ENCODE results near the gene PTRHD1.

The PTRHD1 gene

DNA sequence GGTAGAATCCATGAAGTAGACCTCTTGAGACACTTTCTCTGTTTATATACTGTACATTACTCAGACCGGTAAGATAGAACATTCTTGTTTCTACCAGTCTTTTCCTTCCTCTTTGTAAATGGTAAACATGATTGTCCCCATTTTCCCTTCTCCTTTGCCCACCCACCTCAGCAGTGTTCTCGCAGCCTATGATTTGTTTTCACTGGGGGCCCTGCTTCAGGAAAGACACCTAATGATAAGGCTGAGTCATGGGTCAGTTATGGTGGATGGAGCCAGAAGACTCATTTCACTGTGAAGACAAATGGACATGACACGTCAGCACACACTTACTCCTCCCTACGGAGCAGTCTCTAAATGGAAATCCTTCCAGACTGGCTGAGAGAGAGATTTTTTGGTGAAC lies 23.7 kb upstream of the PTRHD1 start:
- no peak overlapping the region for H3K23ac ChIP-seq (ENCODE audit: low read length)
- no peak overlapping the region for H3K4me2 ChIP-seq (ENCODE audit: low read length)
- no peak overlapping the region for H4K5ac ChIP-seq (ENCODE audit: low read length)
- no peak overlapping the region for H2BK15ac ChIP-seq (replicated peaks; ENCODE audit: low read depth)
- H3K79me1 ChIP-seq (ENCODE audit: low read length) = peaks cover 17% of the 10 kb centered on the region
- no peak overlapping the region for H4K8ac ChIP-seq (ENCODE audit: low read depth, low read length)
- no peak overlapping the region for H3K4me3 ChIP-seq (ENCODE audit: low read length)
- H3K4ac ChIP-seq (ENCODE audit: low read depth, low read length) = no peak overlapping the region
- H2BK120ac ChIP-seq (ENCODE audit: low read depth, low read length) = no peak overlapping the region
- no peak overlapping the region for H3K18ac ChIP-seq (ENCODE audit: low read length)
- no peak overlapping the region for H3K27ac ChIP-seq (ENCODE audit: low read depth, low read length)
- DNase-seq = no peak
- H2BK5ac ChIP-seq (ENCODE audit: low read length) = no peak overlapping the region
- peaks cover 4% of the 10 kb centered on the region for H3K4me1 ChIP-seq (ENCODE audit: control insufficient read depth, low read depth, low read length)
- H2AK5ac ChIP-seq (ENCODE audit: low read length) = no peak overlapping the region
- no peaks in the 10 kb centered on the region for H3K27me3 ChIP-seq (ENCODE audit: insufficient read depth, low read length, poor library complexity)
- no CpG with 5 or more reads among the region's 4 CpGs for WGBS (ENCODE audit: extremely low coverage, insufficient coverage, low lambda C conversion rate)
- H3K36me3 ChIP-seq (ENCODE audit: control insufficient read depth, insufficient read depth, low read length) = peaks cover 17% of the 10 kb centered on the region
- H3K9ac ChIP-seq (ENCODE audit: low read length) = no peak overlapping the region
- H3K79me2 ChIP-seq (ENCODE audit: control insufficient read depth, insufficient read depth, low read length) = peaks cover 14% of the 10 kb centered on the region
- H3K56ac ChIP-seq (ENCODE audit: low read length) = no peak overlapping the region

GRCh38 chr2:24816404-24816803 lies 23.2 kb upstream of the PTRHD1 start:
- Histone ChIP-seq H3K4me1 (ENCODE audit: control insufficient read depth, low read depth, low read length) (peaks cover 4% of the 10 kb centered on the region), H2BK15ac (replicated peaks; ENCODE audit: low read depth) (no peak overlapping the region), H3K56ac (ENCODE audit: low read length) (no peak overlapping the region), H3K18ac (ENCODE audit: low read length) (no peak overlapping the region), H3K79me2 (ENCODE audit: control insufficient read depth, insufficient read depth, low read length) (peaks cover 16% of the 10 kb centered on the region), H3K27ac (ENCODE audit: low read depth, low read length) (no peak overlapping the region), H4K5ac (ENCODE audit: low read length) (no peak overlapping the region), H3K27me3 (ENCODE audit: insufficient read depth, low read length, poor library complexity) (no peaks in the 10 kb centered on the region), H3K4ac (ENCODE audit: low read depth, low read length) (no peak overlapping the region), H2AK5ac (ENCODE audit: low read length) (no peak overlapping the region), H3K23ac (ENCODE audit: low read length) (no peak overlapping the region), H2BK120ac (ENCODE audit: low read depth, low read length) (no peak overlapping the region), H2BK5ac (ENCODE audit: low read length) (no peak overlapping the region), H4K8ac (ENCODE audit: low read depth, low read length) (no peak overlapping the region), H3K4me3 (ENCODE audit: low read length) (no peak overlapping the region), H3K4me2 (ENCODE audit: low read length) (no peak overlapping the region), H3K79me1 (ENCODE audit: low read length) (peaks cover 17% of the 10 kb centered on the region), H3K9ac (ENCODE audit: low read length) (no peak overlapping the region), H3K36me3 (ENCODE audit: control insufficient read depth, insufficient read depth, low read length) (peaks cover 17% of the 10 kb centered on the region)
- no CpG with 5 or more reads among the region's 6 CpGs for WGBS (ENCODE audit: extremely low coverage, insufficient coverage, low lambda C conversion rate)
- no peak for DNase-seq

DNA sequence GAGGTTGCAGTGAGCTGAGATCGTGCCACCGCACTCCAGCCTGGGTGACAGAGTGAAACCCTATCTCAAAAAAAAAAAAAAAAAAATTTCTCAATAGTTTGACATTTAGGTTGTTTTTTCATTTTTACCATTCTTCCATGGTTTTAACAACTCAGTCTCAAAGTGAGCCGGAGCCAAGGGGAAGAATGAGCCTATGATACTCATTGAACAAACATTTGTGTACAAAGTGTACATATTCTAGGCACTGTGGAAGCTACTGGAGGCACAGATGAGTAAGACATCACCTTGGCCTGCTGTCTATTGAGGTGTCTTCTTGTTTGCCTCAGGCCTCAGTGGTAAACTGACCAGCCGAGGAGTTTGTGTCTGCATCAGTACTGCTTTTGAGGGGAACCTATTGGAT lies 22.0 kb upstream of the PTRHD1 start:
- no peak overlapping the region for H2BK5ac ChIP-seq (ENCODE audit: low read length)
- H3K56ac ChIP-seq (ENCODE audit: low read length) = no peak overlapping the region
- H3K79me2 ChIP-seq (ENCODE audit: control insufficient read depth, insufficient read depth, low read length) = peaks cover 16% of the 10 kb centered on the region
- H3K36me3 ChIP-seq (ENCODE audit: control insufficient read depth, insufficient read depth, low read length) = peaks cover 13% of the 10 kb centered on the region
- no peak overlapping the region for H3K4me2 ChIP-seq (ENCODE audit: low read length)
- H2AK5ac ChIP-seq (ENCODE audit: low read length) = no peak overlapping the region
- H3K27ac ChIP-seq (ENCODE audit: low read depth, low read length) = no peak overlapping the region
- no peak overlapping the region for H2BK120ac ChIP-seq (ENCODE audit: low read depth, low read length)
- H3K79me1 ChIP-seq (ENCODE audit: low read length) = peaks cover 17% of the 10 kb centered on the region
- no peak overlapping the region for H4K5ac ChIP-seq (ENCODE audit: low read length)
- H3K4me1 ChIP-seq (ENCODE audit: control insufficient read depth, low read depth, low read length) = no peaks in the 10 kb centered on the region
- WGBS (ENCODE audit: extremely low coverage, insufficient coverage, low lambda C conversion rate) = no CpG with 5 or more reads among the region's 4 CpGs
- no peak for DNase-seq
- no peak overlapping the region for H3K23ac ChIP-seq (ENCODE audit: low read length)
- no peaks in the 10 kb centered on the region for H3K27me3 ChIP-seq (ENCODE audit: insufficient read depth, low read length, poor library complexity)
- H2BK15ac ChIP-seq (replicated peaks; ENCODE audit: low read depth) = no peak overlapping the region
- H4K8ac ChIP-seq (ENCODE audit: low read depth, low read length) = no peak overlapping the region
- no peak overlapping the region for H3K4me3 ChIP-seq (ENCODE audit: low read length)
- no peak overlapping the region for H3K9ac ChIP-seq (ENCODE audit: low read length)
- no peak overlapping the region for H3K4ac ChIP-seq (ENCODE audit: low read depth, low read length)
- no peak overlapping the region for H3K18ac ChIP-seq (ENCODE audit: low read length)

- WGBS (ENCODE audit: extremely low coverage, insufficient coverage, low lambda C conversion rate) = no CpG with 5 or more reads among the region's 4 CpGs
- Histone ChIP-seq H4K8ac (ENCODE audit: low read depth, low read length) (no peak overlapping the region), H3K79me2 (ENCODE audit: control insufficient read depth, insufficient read depth, low read length) (peaks cover 19% of the 10 kb centered on the region), H3K4me3 (ENCODE audit: low read length) (no peak overlapping the region), H3K4ac (ENCODE audit: low read depth, low read length) (no peak overlapping the region), H2BK5ac (ENCODE audit: low read length) (no peak overlapping the region), H3K79me1 (ENCODE audit: low read length) (peaks cover 17% of the 10 kb centered on the region), H3K36me3 (ENCODE audit: control insufficient read depth, insufficient read depth, low read length) (peaks cover 10% of the 10 kb centered on the region), H3K23ac (ENCODE audit: low read length) (no peak overlapping the region), H3K9ac (ENCODE audit: low read length) (no peak overlapping the region), H2AK5ac (ENCODE audit: low read length) (no peak overlapping the region), H3K18ac (ENCODE audit: low read length) (no peak overlapping the region), H3K27ac (ENCODE audit: low read depth, low read length) (no peak overlapping the region), H3K27me3 (ENCODE audit: insufficient read depth, low read length, poor library complexity) (no peaks in the 10 kb centered on the region), H3K4me1 (ENCODE audit: control insufficient read depth, low read depth, low read length) (no peaks in the 10 kb centered on the region), H2BK120ac (ENCODE audit: low read depth, low read length) (no peak overlapping the region), H3K4me2 (ENCODE audit: low read length) (no peak overlapping the region), H4K5ac (ENCODE audit: low read length) (no peak overlapping the region), H2BK15ac (replicated peaks; ENCODE audit: low read depth) (no peak overlapping the region), H3K56ac (ENCODE audit: low read length) (no peak overlapping the region)
- DNase-seq = no peak
These were observed 21.3 kb upstream of the PTRHD1 start for GRCh38 chr2:24814516-24814915.

- no CpG with 5 or more reads among the region's 4 CpGs for WGBS (ENCODE audit: extremely low coverage, insufficient coverage, low lambda C conversion rate)
- H3K36me3 ChIP-seq (ENCODE audit: control insufficient read depth, insufficient read depth, low read length) = peaks cover 9% of the 10 kb centered on the region
These were observed 20.5 kb upstream of the PTRHD1 start for GRCh38 chr2:24813691-24814137.

GRCh38 chr2:24809316-24810007 lies 16.3 kb upstream of the PTRHD1 start:
- Histone ChIP-seq H2BK120ac (ENCODE audit: low read depth, low read length) (no peak overlapping the region), H3K4me3 (ENCODE audit: low read length) (no peak overlapping the region), H4K8ac (ENCODE audit: low read depth, low read length) (no peak overlapping the region), H4K5ac (ENCODE audit: low read length) (no peak overlapping the region), H3K9ac (ENCODE audit: low read length) (no peak overlapping the region), H3K23ac (ENCODE audit: low read length) (no peak overlapping the region), H3K36me3 (ENCODE audit: control insufficient read depth, insufficient read depth, low read length) (peaks cover 9% of the 10 kb centered on the region), H3K56ac (ENCODE audit: low read length) (no peak overlapping the region), H3K18ac (ENCODE audit: low read length) (no peak overlapping the region), H2BK5ac (ENCODE audit: low read length) (no peak overlapping the region), H3K4me2 (ENCODE audit: low read length) (no peak overlapping the region), H3K27me3 (ENCODE audit: insufficient read depth, low read length, poor library complexity) (no peaks in the 10 kb centered on the region), H3K4ac (ENCODE audit: low read depth, low read length) (no peak overlapping the region), H3K4me1 (ENCODE audit: control insufficient read depth, low read depth, low read length) (no peaks in the 10 kb centered on the region), H3K27ac (ENCODE audit: low read depth, low read length) (no peak overlapping the region), H3K79me2 (ENCODE audit: control insufficient read depth, insufficient read depth, low read length) (peaks cover 31% of the 10 kb centered on the region), H3K79me1 (ENCODE audit: low read length) (peaks cover 15% of the 10 kb centered on the region), H2AK5ac (ENCODE audit: low read length) (no peak overlapping the region), H2BK15ac (replicated peaks; ENCODE audit: low read depth) (no peak overlapping the region)
- DNase-seq = no peak
- no CpG with 5 or more reads among the region's 4 CpGs for WGBS (ENCODE audit: extremely low coverage, insufficient coverage, low lambda C conversion rate)

More at GRCh38 chr2:24813691-24814137, 20.5 kb upstream of the PTRHD1 start:
- Histone ChIP-seq H3K4me1 (ENCODE audit: control insufficient read depth, low read depth, low read length) (no peaks in the 10 kb centered on the region), H3K18ac (ENCODE audit: low read length) (no peak overlapping the region), H3K9ac (ENCODE audit: low read length) (no peak overlapping the region), H3K4ac (ENCODE audit: low read depth, low read length) (no peak overlapping the region), H3K27me3 (ENCODE audit: insufficient read depth, low read length, poor library complexity) (no peaks in the 10 kb centered on the region), H2BK120ac (ENCODE audit: low read depth, low read length) (no peak overlapping the region), H2BK5ac (ENCODE audit: low read length) (no peak overlapping the region), H2BK15ac (replicated peaks; ENCODE audit: low read depth) (no peak overlapping the region), H4K8ac (ENCODE audit: low read depth, low read length) (no peak overlapping the region), H2AK5ac (ENCODE audit: low read length) (no peak overlapping the region), H3K79me1 (ENCODE audit: low read length) (peaks cover 17% of the 10 kb centered on the region), H3K56ac (ENCODE audit: low read length) (no peak overlapping the region), H3K79me2 (ENCODE audit: control insufficient read depth, insufficient read depth, low read length) (peaks cover 21% of the 10 kb centered on the region), H3K4me3 (ENCODE audit: low read length) (no peak overlapping the region), H4K5ac (ENCODE audit: low read length) (no peak overlapping the region), H3K4me2 (ENCODE audit: low read length) (no peak overlapping the region), H3K27ac (ENCODE audit: low read depth, low read length) (no peak overlapping the region), H3K23ac (ENCODE audit: low read length) (no peak overlapping the region)
- no peak for DNase-seq
